ENCODE data around the gene CFAP141. TPM values are rescaled to one million over a fixed set of nuclear protein-coding genes. Genes with fewer than 3 reads are reported as not detected.

CFAP141 gene
- total RNA-seq, 2 donors from 2014 or later: not detected

DNA sequence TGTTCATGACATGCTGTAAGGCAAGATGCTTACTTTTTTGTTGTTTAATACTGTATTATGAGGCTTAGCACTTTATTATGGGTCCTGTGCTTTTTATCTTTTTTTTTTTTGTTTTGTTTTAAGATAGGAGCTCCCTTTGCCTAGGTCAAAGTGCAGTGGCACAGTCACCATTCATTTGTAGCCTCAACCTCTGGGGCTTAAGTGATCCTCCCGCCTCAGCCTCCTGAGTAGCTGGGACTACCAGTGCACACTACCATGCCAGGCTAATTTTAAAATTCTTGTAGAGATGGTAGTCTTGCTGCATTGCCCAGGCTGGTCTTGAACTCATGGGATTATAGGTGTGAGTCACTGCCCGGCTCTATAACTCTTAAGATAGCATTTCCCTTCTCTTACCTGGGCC, 19.2 kb upstream of the CFAP141 start:
- Mint-ChIP-seq H3K9me3 (no peaks in the 10 kb centered on the region), H3K27ac (no peak overlapping the region), H3K4me1 (peaks cover 23% of the 10 kb centered on the region), H3K4me3 (no peak overlapping the region), H3K36me3 (ENCODE audit: low read depth) (peaks cover 65% of the 10 kb centered on the region), H3K27me3 (ENCODE audit: insufficient read depth) (no peaks in the 10 kb centered on the region)
- Histone ChIP-seq H3K9me3 (ENCODE audit: control insufficient read depth, low read length) (no peaks in the 10 kb centered on the region), H3K27me3 (ENCODE audit: control insufficient read depth, insufficient read depth, low read length, poor library complexity, severe bottlenecking) (no peaks in the 10 kb centered on the region), H3K4me3 (ENCODE audit: low read length) (no peak overlapping the region), H3K9ac (ENCODE audit: extremely low read depth, low read length, poor library complexity, severe bottlenecking) (no peak overlapping the region), H3K4me1 (ENCODE audit: control insufficient read depth, insufficient read depth, low read length) (peaks cover 6% of the 10 kb centered on the region), H3K36me3 (ENCODE audit: control insufficient read depth, insufficient read depth, low read length) (peaks cover 63% of the 10 kb centered on the region), H3K27ac (ENCODE audit: low read depth, low read length) (no peak overlapping the region)
- 94 to 100% methylated on average over 2 of the region's 2 CpGs for WGBS, 2 experiments (ENCODE audit: insufficient coverage in 1 of 2, insufficient read length in 1 of 2)
- no peak for DNase-seq
- TF ChIP-seq, protein P1, sequence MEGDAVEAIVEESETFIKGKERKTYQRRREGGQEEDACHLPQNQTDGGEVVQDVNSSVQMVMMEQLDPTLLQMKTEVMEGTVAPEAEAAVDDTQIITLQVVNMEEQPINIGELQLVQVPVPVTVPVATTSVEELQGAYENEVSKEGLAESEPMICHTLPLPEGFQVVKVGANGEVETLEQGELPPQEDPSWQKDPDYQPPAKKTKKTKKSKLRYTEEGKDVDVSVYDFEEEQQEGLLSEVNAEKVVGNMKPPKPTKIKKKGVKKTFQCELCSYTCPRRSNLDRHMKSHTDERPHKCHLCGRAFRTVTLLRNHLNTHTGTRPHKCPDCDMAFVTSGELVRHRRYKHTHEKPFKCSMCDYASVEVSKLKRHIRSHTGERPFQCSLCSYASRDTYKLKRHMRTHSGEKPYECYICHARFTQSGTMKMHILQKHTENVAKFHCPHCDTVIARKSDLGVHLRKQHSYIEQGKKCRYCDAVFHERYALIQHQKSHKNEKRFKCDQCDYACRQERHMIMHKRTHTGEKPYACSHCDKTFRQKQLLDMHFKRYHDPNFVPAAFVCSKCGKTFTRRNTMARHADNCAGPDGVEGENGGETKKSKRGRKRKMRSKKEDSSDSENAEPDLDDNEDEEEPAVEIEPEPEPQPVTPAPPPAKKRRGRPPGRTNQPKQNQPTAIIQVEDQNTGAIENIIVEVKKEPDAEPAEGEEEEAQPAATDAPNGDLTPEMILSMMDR (conservative IDR thresholded peaks at IDR 0.05): no peak

DNA sequence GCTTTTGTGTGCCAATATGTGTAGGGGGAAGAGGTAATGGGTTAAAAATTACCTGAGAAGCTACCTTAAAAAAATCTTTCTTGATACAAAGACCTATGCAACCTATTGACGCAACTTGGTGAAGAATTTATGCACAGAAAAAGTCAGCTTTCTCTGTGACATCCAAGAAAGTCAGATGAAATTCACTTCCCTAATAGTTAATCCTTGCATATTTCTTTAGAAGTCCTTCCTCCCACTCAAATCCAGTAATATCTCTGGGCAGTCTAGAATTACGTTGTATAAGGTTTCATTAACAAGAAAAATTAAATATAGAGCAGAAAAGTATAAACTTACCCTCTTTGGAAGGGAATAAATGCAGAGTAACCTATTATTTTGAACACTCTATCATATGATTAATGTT, 17.5 kb upstream of the CFAP141 start:
- Mint-ChIP-seq H3K4me3 (peak overlapping the region; percentile 98), H3K9me3 (no peaks in the 10 kb centered on the region), H3K4me1 (peaks cover 31% of the 10 kb centered on the region), H3K27ac (no peak overlapping the region), H3K27me3 (ENCODE audit: insufficient read depth) (no peaks in the 10 kb centered on the region), H3K36me3 (ENCODE audit: low read depth) (peaks cover 54% of the 10 kb centered on the region)
- Histone ChIP-seq H3K4me1 (ENCODE audit: control insufficient read depth, insufficient read depth, low read length) (peaks cover 6% of the 10 kb centered on the region), H3K36me3 (ENCODE audit: control insufficient read depth, insufficient read depth, low read length) (peaks cover 50% of the 10 kb centered on the region), H3K9ac (ENCODE audit: extremely low read depth, low read length, poor library complexity, severe bottlenecking) (no peak overlapping the region), H3K27ac (ENCODE audit: low read depth, low read length) (no peak overlapping the region), H3K9me3 (ENCODE audit: control insufficient read depth, low read length) (no peaks in the 10 kb centered on the region), H3K27me3 (ENCODE audit: control insufficient read depth, insufficient read depth, low read length, poor library complexity, severe bottlenecking) (no peaks in the 10 kb centered on the region), H3K4me3 (ENCODE audit: low read length) (peak overlapping the region; percentile 93)
- TF ChIP-seq, protein P1 (conservative IDR thresholded peaks at IDR 0.05): no peak
- 85 to 100% methylated on average over 1 of the region's 2 CpGs for WGBS, 2 experiments (ENCODE audit: insufficient coverage in 1 of 2, insufficient read length in 1 of 2)
- no peak for DNase-seq

DNA sequence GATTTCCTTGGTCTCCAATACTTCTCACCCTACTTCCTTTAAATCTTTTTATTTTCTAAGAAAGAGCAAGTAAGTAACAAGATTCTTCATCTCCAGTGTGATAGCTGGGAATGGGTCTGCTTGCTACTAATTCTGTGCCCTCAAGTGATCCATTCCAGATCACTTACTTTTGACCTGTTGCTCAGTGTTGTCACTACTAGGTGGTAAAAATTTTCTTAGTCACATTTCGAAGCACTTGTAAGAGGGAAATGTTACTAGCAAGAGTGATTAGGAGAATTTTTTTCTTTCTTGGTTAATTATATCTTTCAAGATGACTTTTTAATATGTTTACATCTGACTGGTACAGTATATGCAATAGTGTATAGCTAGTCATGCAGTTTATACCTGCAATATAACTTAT, 16.8 kb upstream of the CFAP141 start:
- H3K9me3 ChIP-seq (ENCODE audit: control insufficient read depth, low read length): no peaks in the 10 kb centered on the region
- H3K9ac ChIP-seq (ENCODE audit: extremely low read depth, low read length, poor library complexity, severe bottlenecking): no peak overlapping the region
- peaks cover 6% of the 10 kb centered on the region for H3K4me1 ChIP-seq (ENCODE audit: control insufficient read depth, insufficient read depth, low read length)
- no peak for DNase-seq
- Mint-ChIP-seq H3K4me3 (peak overlapping the region; percentile 98), H3K27ac (no peak overlapping the region), H3K36me3 (ENCODE audit: low read depth) (peaks cover 54% of the 10 kb centered on the region), H3K4me1 (peaks cover 33% of the 10 kb centered on the region), H3K9me3 (no peaks in the 10 kb centered on the region), H3K27me3 (ENCODE audit: insufficient read depth) (no peaks in the 10 kb centered on the region)
- TF ChIP-seq, protein P1 (conservative IDR thresholded peaks at IDR 0.05): no peak
- peaks cover 51% of the 10 kb centered on the region for H3K36me3 ChIP-seq (ENCODE audit: control insufficient read depth, insufficient read depth, low read length)
- peak overlapping the region; percentile 93 for H3K4me3 ChIP-seq (ENCODE audit: low read length)
- 100% methylated on average over 1 of the region's 1 CpG; no CpG with 5 or more reads in 1 of the 2 experiments for WGBS, 2 experiments (ENCODE audit: insufficient coverage in 1 of 2, insufficient read length in 1 of 2)
- H3K27ac ChIP-seq (ENCODE audit: low read depth, low read length): no peak overlapping the region
- no peaks in the 10 kb centered on the region for H3K27me3 ChIP-seq (ENCODE audit: control insufficient read depth, insufficient read depth, low read length, poor library complexity, severe bottlenecking)

Data from endodermal cell (in vitro differentiated cells).